GM12878 (cell line): ENCODE results near the gene ESR2. TPM values are rescaled to one million over a fixed set of nuclear protein-coding genes. Genes with fewer than 3 reads are reported as not detected.

Experiments used
- ATAC-seq: fragments of 200-7000 bp; cut with Tn5 transposase; 3 replicates; pipeline ENCODE4 v1.9.1; 2020; ENCODE audit warnings: mild to moderate bottlenecking, moderate library complexity
- BruUV-seq: library from RNA; stranded (reverse); fragments of 400-500 nt; replicated peaks from 2 replicates; lab custom pipeline; 2021; lab: Mats Ljungman, UMichigan
- CTCF ChIA-PET: fragments of 300-600 bp; sonication (Branson Sonifier 250); formaldehyde crosslinking; extraction: SDS; loops from one replicate; lab custom pipeline; 2021; ENCODE audit warnings: inconsistent platforms; lab: Yijun Ruan, JAX
- POLR2A ChIA-PET: fragments of 350-600 bp; formaldehyde crosslinking; extraction: SDS; loops from one replicate; lab custom pipeline; 2021; ENCODE audit warnings: inconsistent platforms; lab: Charles Lee
- RAD21 ChIA-PET: fragments of 300-600 bp; sonication (Branson Sonifier 250); formaldehyde crosslinking; loops from one replicate; lab custom pipeline; 2023; ENCODE audit warnings: antibody characterized with exemption; ENCODE audit not compliant: unreplicated experiment; lab: Charles Lee
- SMC1A ChIA-PET: fragments of 300-600 bp; sonication (Branson Sonifier 250); formaldehyde crosslinking; loops from one replicate; lab custom pipeline; 2023; ENCODE audit not compliant: unreplicated experiment, uncharacterized antibody; lab: Charles Lee
- DNase-seq: peaks from one replicate; pipeline ENCODE4 v3.0.0-alpha.2; 2011; ENCODE audit warnings: low read depth, low spot score
- FAIRE-seq: peaks from 3 replicates; lab custom pipeline; 2011; peaks lifted over from hg19 to GRCh38; lab: Jason Lieb, UNC
- H2AFZ ChIP-seq: 2 replicates; pipeline ENCODE4 v1.6.0; 2011; ENCODE audit warnings: low read depth, low read length, control low read depth; ENCODE audit not compliant: control insufficient read depth
- H3K27ac ChIP-seq: 2 replicates; pipeline ENCODE4 v1.5.1; 2011; ENCODE audit warnings: control low read depth; ENCODE audit not compliant: control insufficient read depth, insufficient read depth
- H3K27me3 ChIP-seq, 2 experiments: replicated peaks in 1 of 2; 2 replicates each; pipeline versions ENCODE4 v1.6.0 to v1.6.1; 2011; ENCODE audit warnings: low read length in 1 of 2; ENCODE audit not compliant: control insufficient read depth in 2 of 2, insufficient read depth in 2 of 2
- H3K36me3 ChIP-seq, 2 experiments: 2 replicates each; pipeline ENCODE4 v1.5.1; 2011; ENCODE audit warnings: low read length in 1 of 2; ENCODE audit not compliant: control insufficient read depth in 2 of 2, insufficient read depth in 2 of 2
- H3K4me1 ChIP-seq: 2 replicates; pipeline ENCODE4 v1.6.1; 2011; ENCODE audit warnings: mild to moderate bottlenecking, low read length, moderate library complexity, mixed read lengths; ENCODE audit not compliant: control insufficient read depth, insufficient read depth
- H3K4me2 ChIP-seq: 2 replicates; pipeline ENCODE4 v1.6.0; 2011; ENCODE audit warnings: control low read depth; ENCODE audit not compliant: control insufficient read depth, insufficient read depth
- H3K4me3 ChIP-seq: fragments of 200-600 bp; sonication (generic); 2 replicates; pipeline ENCODE4 v1.5.1; 2016
- H3K79me2 ChIP-seq: 2 replicates; pipeline ENCODE4 v1.6.0; 2011; ENCODE audit warnings: low read length; ENCODE audit not compliant: control insufficient read depth, insufficient read depth
- H3K9ac ChIP-seq: 2 replicates; pipeline ENCODE4 v1.8.0; 2011; ENCODE audit warnings: low read length, control low read depth, mixed read lengths; ENCODE audit not compliant: control insufficient read depth, insufficient read depth
- H3K9me3 ChIP-seq: replicated peaks from 3 replicates; pipeline ENCODE4 v1.5.1; 2011; ENCODE audit warnings: mild to moderate bottlenecking, low read length; ENCODE audit not compliant: control insufficient read depth, insufficient read depth
- H4K20me1 ChIP-seq: 2 replicates; pipeline ENCODE4 v1.6.0; 2011; ENCODE audit not compliant: control insufficient read depth, insufficient read depth
- BCLAF1 ChIP-seq: fragments of 450-650 bp; IDR thresholded peaks from 2 replicates; pipeline ENCODE4 v1.6.1; 2017; ENCODE audit warnings: antibody characterized with exemption, mild to moderate bottlenecking, moderate library complexity
- E2F4 ChIP-seq: IDR thresholded peaks from 2 replicates; pipeline ENCODE4 v1.6.1; 2012; ENCODE audit warnings: low read depth, low read length, improper control_type of control experiment
- LARP7 ChIP-seq: fragments of 450-650 bp; IDR thresholded peaks from 2 replicates; pipeline ENCODE4 v1.6.1; 2017; ENCODE audit warnings: mild to moderate bottlenecking
- SPI1 ChIP-seq: IDR thresholded peaks from 2 replicates; pipeline ENCODE4 v1.6.1; 2011; ENCODE audit warnings: low read depth, mild to moderate bottlenecking, low read length, moderate library complexity, borderline replicate concordance; ENCODE audit not compliant: insufficient read depth
- TCF12 ChIP-seq: IDR thresholded peaks from 2 replicates; pipeline ENCODE4 v1.6.1; 2011; ENCODE audit warnings: low read depth, mild to moderate bottlenecking, low read length
- ZBTB40 ChIP-seq: fragments of 450-650 bp; IDR thresholded peaks from 2 replicates; pipeline ENCODE4 v1.6.1; 2016; ENCODE audit warnings: mild to moderate bottlenecking, moderate library complexity, borderline replicate concordance
- WGBS: methylation state at CpG from one replicate; pipeline ENCODE4 v1.1.6; 2016; ENCODE audit warnings: low lambda C conversion rate; ENCODE audit not compliant: insufficient replicate concordance, insufficient coverage; ENCODE audit errors: missing lambda C conversion rate; 5-methylcytosine and 5-hydroxymethylcytosine counted together
- in situ Hi-C: fragments of 300-500 bp; cut with MboI; formaldehyde crosslinking; loops from 9 replicates; pipeline ENCODE4 v1.14.3; 2018; ENCODE audit warnings: mixed read lengths
- intact Hi-C: fragments of 100-400 bp; cut with micrococcal nuclease; formaldehyde crosslinking; loops from one replicate; pipeline ENCODE4 v1.14.2; 2022; ENCODE audit not compliant: unreplicated experiment
- polyA plus RNA-seq, 11 experiments: library from polyadenylated mRNA; depleted of rRNA in 4 of 11; unstranded in 6 of 11; stranded (reverse) in 5 of 11; fragments of >200 nt; fragmentation: Nextera tagmentation in 4 of 11; fragmentation: Illumina TruSeq in 1 of 11; extraction: Ambion mirVana in 4 of 11; extraction: Trizol in 1 of 11; gene quantifications; 1 replicate in 1 of 11; 2 replicates in 10 of 11; pipeline versions ENCODE4 v1.2.1 to v1.2.3, GENCODE V29; 2011 to 2016; ENCODE audit warnings: inconsistent platforms in 2 of 11, missing spikeins in 2 of 11, low read depth in 1 of 11
- total RNA-seq, 4 experiments: library from RNA; depleted of rRNA in 3 of 4; stranded (reverse); fragments of >200 nt in 3 of 4; fragmentation: Illumina TruSeq in 1 of 4; extraction: Trizol in 1 of 4; gene quantifications; 2 replicates each; pipeline versions ENCODE4 v1.2.1 to v1.2.3, GENCODE V29; 2013 to 2021

The ESR2 gene
- total and polyA plus RNA-seq, 10 of the 15 experiments (the other 5 are each of a cell fraction or from before 2014, with no cell fraction given), result 0.29 to 2.6 (median 0.81) TPM

GRCh38 chr14:64170181-64170580 is 124.0 kb downstream of the ESR2 start:
- FAIRE-seq (peak; percentile 44), DNase-seq (peak; percentile 13), ATAC-seq (peak; percentile 92)
- SMC1A ChIA-PET, result interaction anchor here (1.2 to 1.8 kb wide), 3 partner anchors 27 to 134 kb away, joined by 3 to 9 read pairs (median 3); no protein-coding TSS in a partner anchor
- H3K4me1 ChIP-seq, result 0 out of 2 replicates have a peak, but pooled peaks cover 5% of the 10 kb centered on the region
- H3K36me3 ChIP-seq, result peaks cover 4 to 19% of the 10 kb centered on the region in 2 experiments
- H3K79me2 ChIP-seq, result no peaks in the 10 kb centered on the region
- in situ Hi-C loops (no loop called here), intact Hi-C loops (no loop called here)
- H3K27me3 ChIP-seq, result no peaks in the 10 kb centered on the region
- RAD21 ChIA-PET, result interaction anchor here (0.8 kb wide), 1 partner anchor 129 kb away, joined by 3 read pairs; no protein-coding TSS in a partner anchor
- H3K9ac ChIP-seq, result no peak overlapping the region
- no peak overlapping the region for H2AFZ ChIP-seq
- WGBS, result 100% methylated on average over 8 of the region's 8 CpGs
- no peaks in the 10 kb centered on the region for H4K20me1 ChIP-seq
- no peaks in the 10 kb centered on the region for H3K9me3 ChIP-seq
- H3K4me3 ChIP-seq, result no peak overlapping the region
- no TSS peak for BruUV-seq
- POLR2A ChIA-PET, result no interaction called here
- TF ChIP-seq BCLAF1, result no peak
- no peak for TF ChIP-seq ZBTB40
- no peak for TF ChIP-seq E2F4
- no peak for TF ChIP-seq LARP7
- TF ChIP-seq TCF12, result 0 out of 2 replicates have a peak, but pooled peaks have one; percentile 21
- TF ChIP-seq SPI1, result peak; percentile 87
- CTCF ChIA-PET, result interaction anchor here (1.0 to 1.9 kb wide), 3 partner anchors 14 to 125 kb away, joined by 3 to 7 read pairs (median 3); no protein-coding TSS in a partner anchor
- no peak overlapping the region for H3K27ac ChIP-seq
- H3K4me2 ChIP-seq, result no peak overlapping the region
